Stimulated activated CD8-positive, alpha-beta memory T cell treated with anti-CD3 and anti-CD28 coated beads, Interleukin-15, amount 100 ng/mL, for 1 hour (primary cell): ENCODE results near the gene ZNF280C.
"Not testable (repeated sequence)": the region's sequence is repeated elsewhere in the genome, so short reads cannot be mapped to it uniquely, and the experiment has no call there.

Experiments used
- DNase-seq: peaks from one replicate; pipeline ENCODE4 v3.0.0-alpha.2; 2020; ENCODE audit warnings: low read depth

ZNF280C gene

DNA sequence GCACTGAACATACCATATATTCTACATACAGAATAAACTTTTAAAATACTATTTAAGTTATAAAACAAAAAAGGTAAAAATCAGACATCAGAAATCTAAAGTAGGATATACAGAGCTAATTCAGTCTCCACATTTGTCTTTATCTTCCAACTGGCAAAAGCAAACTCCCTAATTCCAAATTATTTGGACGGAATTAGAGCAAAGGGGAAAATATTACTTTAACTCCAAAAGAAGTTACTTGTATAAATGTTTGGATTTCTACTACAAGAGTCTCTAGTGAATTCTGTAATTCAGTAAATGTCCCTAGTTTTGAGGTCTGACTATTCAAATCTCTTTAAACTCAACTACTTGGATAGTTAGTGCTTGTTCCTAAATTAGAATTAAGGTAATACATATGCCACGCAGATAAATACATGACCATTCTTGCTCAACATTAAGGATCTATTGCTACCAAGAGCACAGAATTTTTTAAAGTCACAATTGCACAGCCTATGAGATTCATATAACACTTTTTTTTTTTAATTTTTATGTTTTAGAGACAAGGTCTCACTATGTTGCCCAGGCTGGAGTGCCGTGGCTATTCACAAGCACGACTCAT, 7.3 kb downstream of the ZNF280C start:
- DNase-seq: no peak

DNA sequence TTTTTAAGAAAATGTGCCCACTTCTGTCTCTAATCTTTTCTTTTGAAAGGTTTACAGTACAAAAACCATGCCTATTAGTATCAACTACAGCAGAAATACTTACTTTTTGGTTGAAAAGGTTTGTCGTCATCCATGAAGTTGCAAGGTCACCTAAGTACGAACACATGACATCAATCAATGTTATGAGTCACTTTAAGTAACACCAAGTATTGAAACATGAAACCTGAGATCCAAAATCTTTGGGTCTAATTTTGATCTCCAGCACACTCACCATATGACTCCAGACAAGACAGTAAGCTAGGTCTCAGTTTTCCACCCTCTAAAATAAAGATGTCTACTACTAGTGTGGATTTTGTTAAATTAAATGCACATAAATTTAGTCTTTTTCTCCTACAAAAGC, 8.4 kb downstream of the ZNF280C start:
- DNase-seq: no peak

DNA sequence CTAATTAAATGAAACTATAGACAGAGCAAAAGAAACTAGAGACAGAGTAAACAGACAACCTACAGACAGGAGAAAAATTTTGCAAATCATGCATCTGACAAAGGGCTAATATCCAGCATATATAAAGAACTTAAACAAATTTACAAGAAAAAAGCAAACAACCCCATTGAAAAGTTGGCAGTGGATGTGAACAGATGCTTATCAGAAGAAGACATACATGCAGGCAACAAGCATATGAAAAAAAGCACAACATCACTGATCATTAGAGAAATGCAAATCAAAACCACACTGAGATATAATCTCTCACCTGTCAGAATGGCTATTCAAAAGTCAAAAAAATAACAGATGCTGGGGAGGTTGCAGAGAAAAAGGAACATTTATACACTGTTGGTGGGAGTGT, 14.8 kb downstream of the ZNF280C start:
- DNase-seq: no peak

DNA sequence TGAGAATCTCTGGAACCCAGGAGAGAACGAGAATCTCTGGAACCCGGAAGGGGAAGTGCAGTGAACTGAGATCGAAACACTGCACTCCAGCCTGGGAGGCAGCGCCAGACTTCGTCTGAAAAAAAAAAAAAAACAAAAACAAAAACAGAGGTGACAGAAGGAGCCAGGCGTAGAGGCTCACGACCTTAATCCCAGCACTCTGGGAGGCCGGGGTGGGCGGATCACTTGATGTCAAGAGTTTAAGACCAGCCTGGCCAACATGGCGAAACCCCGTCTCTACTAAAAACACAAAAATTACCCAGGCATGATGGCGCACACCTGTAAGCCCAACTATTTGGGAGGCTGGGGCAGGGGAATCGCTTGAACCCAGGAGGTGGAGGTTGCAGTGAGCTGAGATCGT, 17.0 kb downstream of the ZNF280C start:
- no peak for DNase-seq

DNA sequence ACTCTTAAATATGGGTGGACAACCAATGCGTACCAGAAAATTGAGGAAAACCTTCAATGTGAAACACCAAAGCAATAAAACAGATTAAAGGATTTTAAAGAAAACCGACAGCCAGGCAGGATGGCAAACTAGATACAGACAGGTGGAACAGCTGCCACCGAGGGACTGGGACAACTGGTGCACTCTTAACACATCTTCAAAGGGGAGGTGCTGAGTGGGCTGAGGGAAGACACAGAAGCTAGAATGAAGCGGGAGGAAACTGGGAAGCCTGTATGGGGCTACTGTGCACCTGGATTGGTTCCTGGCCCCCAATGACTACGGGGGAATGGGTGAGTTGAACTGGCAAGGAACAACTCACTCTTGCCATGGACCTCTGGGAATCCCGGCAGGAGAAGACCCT, 20.7 kb downstream of the ZNF280C start:
- no peak for DNase-seq

DNA sequence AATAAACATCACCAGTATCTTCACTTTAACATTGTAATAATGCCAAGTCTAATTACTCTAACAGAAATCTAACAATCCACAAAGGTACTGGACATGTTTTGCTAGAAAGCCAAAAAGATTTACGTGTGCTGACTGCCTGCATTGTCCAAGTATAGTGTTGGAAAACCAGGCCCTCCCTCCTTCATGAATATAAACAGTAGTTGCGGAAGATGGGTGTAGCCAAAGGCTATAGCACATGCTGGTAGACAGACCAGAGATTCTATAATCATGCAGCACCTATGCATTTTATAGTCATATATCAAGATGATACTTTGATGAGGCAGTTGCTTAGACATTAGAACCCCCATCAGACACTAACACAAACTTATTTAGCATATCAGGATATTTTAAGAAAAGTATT, 22.6 kb downstream of the ZNF280C start:
- DNase-seq: no peak

DNA sequence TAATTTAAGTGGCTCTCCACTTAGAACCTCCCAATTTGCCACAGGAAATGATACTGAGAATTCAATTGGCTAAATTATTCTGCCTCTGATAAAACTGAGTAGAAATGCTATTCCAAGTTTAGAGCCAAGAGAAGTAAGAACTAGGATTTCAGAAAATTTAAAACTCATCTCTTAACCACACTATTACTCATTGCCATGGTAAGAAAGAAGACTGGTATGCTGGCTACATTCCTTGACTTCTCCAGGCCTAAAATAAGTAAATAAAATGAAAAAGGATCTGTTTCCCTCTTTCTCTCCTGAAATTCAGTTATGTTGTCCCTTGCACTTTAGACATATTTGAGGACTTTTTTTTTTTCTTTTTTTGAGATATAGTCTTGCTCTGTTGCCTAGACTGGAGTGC, 23.3 kb downstream of the ZNF280C start:
- no peak for DNase-seq

DNA sequence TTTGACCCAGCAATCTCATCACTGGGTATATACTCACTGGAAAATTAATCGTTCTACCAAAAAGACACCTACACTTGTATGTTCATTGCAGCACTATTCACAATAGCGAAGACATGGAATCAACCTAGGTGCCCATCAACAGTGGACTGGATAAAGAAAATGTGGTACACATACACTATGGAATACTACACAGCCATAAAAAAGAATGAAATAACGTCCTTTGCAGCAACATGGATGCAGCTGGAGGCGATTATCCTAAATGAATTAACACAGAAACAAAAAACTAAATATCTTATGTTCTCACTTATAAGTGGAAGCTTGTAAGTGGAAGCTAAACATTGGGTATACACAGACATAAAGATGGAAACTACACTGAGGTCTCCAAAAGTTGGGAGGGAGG, 37.5 kb downstream of the ZNF280C start:
- not testable (repeated sequence) for DNase-seq

DNA sequence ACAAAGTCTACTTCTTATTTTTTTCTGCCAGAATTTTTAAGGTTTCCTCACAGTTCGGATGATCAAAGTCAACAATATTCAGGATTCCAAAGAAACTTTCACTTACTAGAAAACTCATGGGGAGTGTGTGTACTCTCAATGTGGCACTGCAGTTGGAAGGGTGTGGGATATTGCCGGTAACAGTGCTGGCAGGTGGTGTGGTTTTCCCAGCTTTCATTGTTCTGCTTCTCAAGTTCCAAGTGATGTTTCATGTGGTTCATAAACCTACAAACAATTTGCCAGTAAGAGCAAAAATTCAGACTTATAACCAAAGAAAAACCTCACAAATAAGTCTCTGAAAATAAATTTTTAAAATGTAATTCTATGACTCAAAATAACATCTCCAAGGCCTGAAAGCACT, 39.8 kb downstream of the ZNF280C start:
- DNase-seq: no peak

DNA sequence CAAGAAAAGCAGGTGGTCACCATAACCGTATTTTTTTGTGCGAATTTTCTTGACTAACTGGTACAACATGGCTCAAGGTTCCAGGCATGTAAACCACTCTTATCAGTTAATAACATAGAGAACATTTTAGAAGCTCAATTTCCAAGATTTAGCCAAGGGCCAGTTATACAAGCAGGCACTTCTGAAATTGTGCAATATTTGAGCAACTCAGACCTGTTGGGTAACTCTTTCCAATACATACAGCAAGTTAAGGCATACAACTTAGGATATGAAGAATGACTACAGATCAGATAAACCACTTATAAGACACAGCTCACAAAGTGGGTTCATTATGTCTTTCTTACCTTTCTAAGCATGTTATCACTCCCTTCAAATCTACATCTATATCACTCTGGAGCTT, 43.9 kb downstream of the ZNF280C start:
- DNase-seq: no peak

DNA sequence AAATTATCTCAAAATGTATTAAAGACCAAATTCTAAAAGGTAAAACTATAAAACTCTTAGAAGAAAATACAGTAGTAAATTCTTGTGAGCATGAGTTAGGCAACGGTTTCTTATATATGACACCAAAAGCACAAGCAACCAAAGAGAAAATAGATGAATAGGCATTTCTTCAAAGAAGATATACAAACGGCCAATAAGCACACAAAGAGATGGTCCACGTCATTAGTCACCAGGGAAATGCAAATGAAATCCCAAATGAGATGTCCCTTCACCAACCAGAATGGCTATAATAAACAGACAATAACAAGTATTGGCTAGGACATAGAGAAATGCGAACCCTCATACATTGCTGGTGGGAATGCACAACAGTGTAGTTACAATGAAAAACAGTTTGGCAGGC, 52.4 kb downstream of the ZNF280C start:
- DNase-seq: no peak

DNA sequence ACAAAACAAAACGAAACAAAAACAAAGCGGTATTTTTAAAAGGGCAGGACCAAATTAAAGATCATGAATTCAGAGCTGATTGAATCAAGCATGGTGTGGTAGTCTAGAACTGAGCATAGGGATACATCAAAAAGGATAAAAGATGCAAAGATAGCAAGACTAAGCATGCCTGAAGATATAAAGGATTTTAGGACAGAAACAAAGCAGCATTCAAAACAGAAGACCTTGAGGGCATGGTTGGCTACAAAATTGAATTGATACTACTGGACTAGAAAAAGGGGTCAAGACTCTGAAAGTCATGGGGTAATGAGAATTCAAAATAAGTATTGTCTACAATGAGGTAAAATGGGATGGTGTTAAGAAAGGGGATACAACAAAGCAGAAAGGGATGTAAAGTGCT, 55.3 kb downstream of the ZNF280C start:
- no peak for DNase-seq

DNA sequence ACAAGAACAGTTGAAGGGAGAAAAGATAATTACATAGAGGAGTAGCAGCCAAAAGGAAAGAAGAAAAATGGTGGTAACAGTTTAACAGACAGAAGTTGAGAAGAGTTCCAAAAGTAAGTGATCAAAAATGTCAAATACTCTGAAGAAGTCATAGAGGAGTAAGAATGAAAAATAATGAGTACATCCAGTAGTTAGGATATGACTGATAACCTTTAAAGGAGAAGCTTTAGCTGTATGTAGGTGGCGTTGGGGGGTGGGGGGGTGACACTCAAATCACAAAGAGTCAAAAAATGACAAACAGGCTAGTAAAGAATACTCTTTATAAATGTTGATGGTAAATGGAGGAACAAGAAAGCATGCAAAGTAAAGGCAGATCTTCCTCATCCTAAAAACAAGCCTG, 56.3 kb downstream of the ZNF280C start:
- DNase-seq: no peak

DNA sequence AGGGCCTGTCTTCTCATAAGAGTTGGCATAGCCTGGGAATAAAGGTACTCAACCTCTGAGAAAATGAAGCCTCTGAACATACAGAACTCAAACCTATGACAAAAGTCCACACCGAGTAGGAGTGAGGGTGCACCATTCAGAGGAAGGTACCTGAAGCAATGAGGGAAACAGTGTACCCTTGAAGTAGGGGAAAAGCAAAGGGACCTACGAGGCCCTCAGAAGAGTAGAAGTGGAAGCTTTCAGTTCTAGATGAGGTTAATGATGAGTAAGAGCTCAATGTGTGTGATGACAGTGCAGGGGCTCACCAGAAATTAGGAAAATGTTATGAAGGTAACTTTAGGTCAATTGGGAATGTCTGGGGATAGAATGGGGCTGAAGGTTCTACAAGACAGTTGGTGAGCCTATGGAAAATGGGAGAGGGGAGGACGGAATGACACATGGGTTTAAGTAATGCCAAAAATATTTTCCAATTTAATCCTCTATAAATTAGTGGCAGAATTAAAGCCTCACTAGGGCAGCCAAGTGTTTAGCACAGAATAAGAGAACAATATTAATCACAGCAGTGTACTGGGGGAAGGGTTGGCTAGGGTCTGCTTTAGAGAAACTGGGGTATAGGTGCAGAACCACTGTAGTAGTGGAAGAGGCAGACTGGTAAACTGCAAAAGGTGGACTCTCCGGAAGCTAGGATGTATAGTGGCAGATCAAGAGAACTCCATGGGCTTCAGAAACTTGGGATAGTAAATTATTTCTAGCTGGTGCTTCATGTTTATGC, 57.1 kb downstream of the ZNF280C start:
- no peak for DNase-seq

DNA sequence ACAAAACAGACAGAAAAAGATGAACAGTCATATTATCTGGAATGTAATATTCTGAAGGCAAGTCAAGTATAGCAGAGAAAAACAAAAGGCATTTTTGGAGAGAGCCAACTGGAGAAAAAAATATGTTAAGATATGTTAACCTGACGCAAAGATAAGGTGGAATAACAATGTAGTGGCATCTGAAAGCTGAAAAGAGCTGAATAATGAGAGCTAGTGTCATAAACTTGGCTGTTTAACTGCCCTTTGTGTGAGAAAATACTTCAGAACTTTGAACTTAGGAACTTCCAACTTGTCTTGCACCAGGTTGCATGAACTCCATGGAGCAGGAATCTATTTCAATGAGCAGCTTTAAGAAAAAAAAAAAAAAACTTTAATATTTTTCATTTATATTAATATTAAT, 64.1 kb downstream of the ZNF280C start:
- no peak for DNase-seq

DNA sequence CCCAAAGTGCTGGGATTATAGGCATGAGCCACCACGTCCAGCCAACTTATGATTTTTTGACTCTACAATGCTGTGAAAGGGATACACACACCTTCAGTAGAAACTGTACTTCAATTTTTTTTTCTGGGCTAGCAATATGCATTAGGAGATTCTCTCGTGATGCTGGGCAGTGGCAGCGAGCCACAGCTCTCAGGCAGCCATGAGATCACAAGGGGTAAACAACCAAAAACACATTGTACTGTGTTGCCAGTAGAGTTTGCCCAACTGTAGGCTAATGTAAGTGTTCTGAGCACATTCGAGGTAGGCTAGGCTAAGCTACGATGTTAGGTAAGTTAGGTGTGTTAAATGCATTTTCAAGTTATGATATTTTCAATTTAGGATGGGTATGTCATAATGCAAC, 71.2 kb downstream of the ZNF280C start:
- DNase-seq: no peak

DNA sequence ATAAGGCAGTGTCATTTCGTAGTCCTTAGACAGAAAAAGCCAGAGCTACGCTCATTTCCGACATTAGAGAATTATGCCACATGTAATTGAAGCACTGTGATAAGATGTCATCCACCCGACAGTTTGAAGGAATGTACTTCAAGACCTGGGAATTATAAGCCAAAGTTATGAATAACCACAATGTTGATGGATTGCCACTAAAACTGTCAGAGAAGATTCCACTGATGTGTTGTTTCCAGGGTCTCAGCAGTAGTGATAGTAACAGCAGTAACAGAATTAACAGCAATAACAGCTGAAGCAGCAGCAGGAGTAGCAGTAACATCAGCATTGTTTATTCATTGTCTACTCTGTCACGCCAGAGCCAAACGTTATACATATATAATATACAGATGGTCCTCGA, 72.2 kb downstream of the ZNF280C start:
- DNase-seq: no peak

DNA sequence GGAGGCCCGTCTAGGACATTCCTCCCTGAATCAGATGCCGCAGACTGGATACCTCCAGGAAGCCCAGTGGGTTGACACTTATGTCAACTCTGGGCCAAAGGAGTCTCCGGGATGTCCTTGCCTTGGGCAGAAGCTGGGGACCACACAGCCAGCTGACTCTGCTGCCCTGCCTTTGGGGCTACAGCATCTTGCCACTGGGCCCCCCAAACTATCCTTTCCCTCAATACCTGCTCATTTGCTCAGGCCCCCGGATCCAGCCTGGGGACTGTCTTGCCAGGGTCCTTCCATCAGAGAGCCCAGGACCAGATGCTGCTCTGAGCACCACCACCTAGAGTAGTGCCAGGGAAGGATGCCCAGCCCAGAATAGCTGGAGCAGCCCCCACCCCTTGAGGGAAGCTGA, 77.9 kb downstream of the ZNF280C start:
- DNase-seq: no peak

DNA sequence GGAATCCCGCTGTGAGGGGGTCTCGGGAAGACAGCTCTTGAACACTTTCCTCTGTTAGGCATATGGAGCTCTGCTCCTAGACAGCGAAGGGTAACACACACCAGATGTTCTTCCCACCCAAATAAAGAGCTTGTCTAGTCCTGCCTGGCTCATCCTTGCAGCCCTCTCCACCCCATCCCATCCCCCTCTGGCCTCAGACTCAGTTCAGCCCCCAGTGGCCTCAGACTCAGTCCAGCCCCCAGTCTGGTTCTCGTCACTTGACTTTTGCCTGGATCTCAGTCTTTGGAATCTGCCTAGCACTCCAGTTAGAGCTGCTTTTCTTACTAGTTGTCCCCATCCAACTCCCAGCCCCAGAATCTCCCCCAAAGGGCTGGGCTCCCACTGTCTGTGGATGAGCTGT, 82.0 kb downstream of the ZNF280C start:
- no peak for DNase-seq

DNA sequence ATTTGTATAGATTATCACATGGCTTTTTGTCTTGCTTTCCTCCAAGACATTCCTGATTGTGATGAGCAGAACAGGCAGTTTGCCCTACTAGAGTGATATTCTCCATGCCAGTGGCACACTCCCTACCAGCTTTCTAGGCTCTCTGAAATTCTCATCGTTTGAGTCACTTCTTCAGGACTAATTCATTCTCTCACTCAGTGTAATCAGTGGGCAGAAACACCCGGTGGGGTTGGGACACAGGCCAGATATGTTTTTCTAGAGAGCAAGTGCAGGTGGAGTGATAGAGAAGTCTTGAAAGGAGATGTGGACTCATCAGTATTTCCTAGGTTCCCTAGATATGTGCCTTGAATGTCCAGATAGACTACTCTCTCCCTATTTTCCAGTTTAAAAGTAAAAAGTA, 83.8 kb downstream of the ZNF280C start:
- DNase-seq: no peak

DNA sequence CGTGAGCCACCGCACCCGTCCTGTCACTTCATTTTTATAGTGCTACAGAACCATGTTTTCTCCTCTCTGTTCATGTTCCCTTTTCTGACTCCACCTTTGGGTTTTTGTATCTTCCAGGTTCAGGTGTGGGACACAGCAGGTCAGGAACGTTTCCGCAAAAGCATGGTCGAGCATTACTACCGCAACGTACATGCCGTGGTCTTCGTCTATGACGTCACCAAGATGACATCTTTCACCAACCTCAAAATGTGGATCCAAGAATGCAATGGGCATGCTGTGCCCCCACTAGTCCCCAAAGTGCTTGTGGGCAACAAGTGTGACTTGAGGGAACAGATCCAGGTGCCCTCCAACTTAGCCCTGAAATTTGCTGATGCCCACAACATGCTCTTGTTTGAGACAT, 84.5 kb downstream of the ZNF280C start:
- DNase-seq: no peak

DNA sequence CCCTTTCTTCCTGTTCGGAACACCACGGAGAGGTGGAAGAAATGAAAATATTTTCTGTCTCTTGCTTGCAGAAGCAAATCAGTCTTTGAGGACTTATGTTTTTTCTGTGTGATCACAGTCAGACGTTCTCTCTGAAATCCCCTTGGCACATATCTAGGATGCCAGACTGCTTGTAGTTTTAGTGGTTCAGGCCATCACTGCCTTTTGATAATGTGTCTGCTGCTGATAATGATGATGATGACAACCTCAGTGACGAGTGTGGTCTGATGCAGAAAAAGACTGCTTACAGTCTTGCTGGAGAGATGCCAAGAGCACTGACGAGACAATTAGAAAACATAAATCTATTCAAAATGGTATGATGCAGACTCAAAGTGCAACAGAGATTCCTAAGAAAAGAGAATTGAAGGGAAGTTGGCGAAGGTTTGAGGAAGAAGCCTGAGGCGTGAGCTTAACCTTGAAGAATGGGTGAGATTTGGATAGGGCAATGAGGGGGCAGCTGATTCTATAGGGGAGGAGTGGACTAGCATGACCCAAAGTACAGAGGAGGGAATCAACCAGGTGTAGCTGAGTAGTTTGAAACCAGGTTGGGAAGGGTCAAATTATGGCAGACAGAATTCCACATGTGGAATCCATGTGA, 89.0 kb downstream of the ZNF280C start:
- DNase-seq: no peak

DNA sequence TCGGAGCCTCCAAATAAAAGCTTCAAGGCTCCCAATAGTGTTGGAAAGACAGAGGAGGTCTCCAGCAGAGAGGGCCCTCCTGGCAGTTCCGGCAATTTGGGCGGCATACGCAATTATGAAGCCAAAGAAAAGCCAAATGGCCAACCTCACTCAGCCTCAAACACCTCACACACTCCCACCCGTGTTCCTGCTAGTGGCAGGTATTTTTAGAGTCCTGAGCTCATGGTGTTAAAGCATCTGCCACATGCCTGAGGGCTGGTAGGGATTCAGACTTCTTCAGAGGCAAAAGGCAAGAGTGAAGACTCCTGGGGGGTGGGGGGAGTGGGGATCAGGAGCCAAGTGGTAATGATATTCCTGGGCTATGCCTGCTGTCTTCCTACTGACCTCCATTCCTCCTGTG, 89.5 kb downstream of the ZNF280C start:
- DNase-seq: no peak

DNA sequence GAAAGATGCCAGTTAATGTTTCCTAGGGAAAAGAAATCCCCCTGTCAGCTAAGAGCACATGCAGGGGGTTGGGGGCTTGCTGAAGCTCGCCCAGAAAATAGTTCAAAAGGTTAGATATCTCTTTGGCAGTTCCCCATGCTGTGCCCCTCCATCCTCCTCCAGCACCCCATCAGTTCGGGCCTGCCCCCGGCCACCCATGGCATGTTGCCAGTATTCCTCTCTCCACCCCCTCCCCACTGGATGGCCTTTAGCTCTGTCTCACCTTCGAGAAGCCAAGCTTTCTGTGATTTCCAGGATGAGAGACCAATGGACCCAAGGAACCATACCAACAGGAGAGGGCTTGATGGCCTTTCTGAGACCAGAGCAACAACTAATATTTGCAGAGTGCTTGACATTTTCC, 91.8 kb downstream of the ZNF280C start:
- DNase-seq: no peak
